Smooth muscle cell (in vitro differentiated cells): ENCODE results near the gene MAPK1. TPM values are rescaled to one million over a fixed set of nuclear protein-coding genes. Genes with fewer than 3 reads are reported as not detected.

Experiments
- DNase-seq: peaks from one replicate; lab custom pipeline; 2025; ENCODE audit not compliant: unreplicated experiment; lab: John Stamatoyannopoulos, UW
- H2AFZ ChIP-seq: fragments of 200-600 bp; sonication (generic); 2 replicates; pipeline ENCODE4 v1.6.0; 2016; ENCODE audit warnings: antibody characterized with exemption, low read depth, mild to moderate bottlenecking
- H3F3A ChIP-seq: fragments of 200-600 bp; sonication (generic); 2 replicates; pipeline ENCODE4 v1.6.0; 2017; ENCODE audit warnings: antibody characterized with exemption, low read depth
- H3K27ac ChIP-seq: fragments of 200-600 bp; sonication (generic); 2 replicates; pipeline ENCODE4 v1.5.1; 2016; ENCODE audit warnings: low read depth, mild to moderate bottlenecking
- H3K27me3 ChIP-seq: fragments of 200-600 bp; sonication (generic); 2 replicates; pipeline ENCODE4 v1.6.1; 2016; ENCODE audit warnings: low read depth, mild to moderate bottlenecking
- H3K36me3 ChIP-seq: fragments of 200-600 bp; sonication (generic); 2 replicates; pipeline ENCODE4 v1.5.1; 2016; ENCODE audit warnings: low read depth
- H3K4me1 ChIP-seq: fragments of 200-600 bp; sonication (generic); 2 replicates; pipeline ENCODE4 v1.5.1; 2016; ENCODE audit warnings: low read depth
- H3K4me2 ChIP-seq: fragments of 200-600 bp; sonication (generic); 2 replicates; pipeline ENCODE4 v1.6.0; 2016; ENCODE audit warnings: mild to moderate bottlenecking
- H3K4me3 ChIP-seq: fragments of 200-600 bp; sonication (generic); 2 replicates; pipeline ENCODE4 v1.5.1; 2016; ENCODE audit warnings: mild to moderate bottlenecking
- H3K79me2 ChIP-seq: fragments of 200-600 bp; sonication (generic); 2 replicates; pipeline ENCODE4 v1.6.0; 2016; ENCODE audit warnings: low read depth, mild to moderate bottlenecking
- H3K9ac ChIP-seq: fragments of 200-600 bp; sonication (generic); 2 replicates; pipeline ENCODE4 v1.6.0; 2016; ENCODE audit warnings: low read depth
- H3K9me3 ChIP-seq: fragments of 200-600 bp; sonication (generic); replicated peaks from 2 replicates; pipeline ENCODE4 v1.5.1; 2016; ENCODE audit warnings: low read depth
- H4K20me1 ChIP-seq: fragments of 200-600 bp; sonication (generic); 2 replicates; pipeline ENCODE4 v1.6.0; 2016; ENCODE audit warnings: low read depth
- WGBS: methylation state at CpG from one replicate; pipeline ENCODE4 v1.1.7; 2016; ENCODE audit warnings: low lambda C conversion rate; 5-methylcytosine and 5-hydroxymethylcytosine counted together
- polyA plus RNA-seq: library from polyadenylated mRNA; unstranded; fragments of >200 nt; fragmentation: Nextera tagmentation; extraction: Ambion mirVana; gene quantifications from 2 replicates; pipeline ENCODE4 v1.2.1, GENCODE V29; 2016
- total RNA-seq: library from RNA; depleted of rRNA; stranded (reverse); fragments of >200 nt; gene quantifications from 2 replicates; pipeline ENCODE4 v1.2.3, GENCODE V29; 2014
- TF ChIP-seq, protein P1 (sequence below): fragments of 200-600 bp; sonication (generic); IDR thresholded peaks from 2 replicates; pipeline ENCODE4 v1.5.1; 2017; ENCODE audit warnings: borderline replicate concordance, mild to moderate bottlenecking, antibody characterized with exemption; ENCODE audit not compliant: insufficient read depth, poor library complexity, severe bottlenecking

Gene MAPK1
- total and polyA plus RNA-seq, 2 experiments from 2014 or later: 57.1 to 62.3 TPM

DNA sequence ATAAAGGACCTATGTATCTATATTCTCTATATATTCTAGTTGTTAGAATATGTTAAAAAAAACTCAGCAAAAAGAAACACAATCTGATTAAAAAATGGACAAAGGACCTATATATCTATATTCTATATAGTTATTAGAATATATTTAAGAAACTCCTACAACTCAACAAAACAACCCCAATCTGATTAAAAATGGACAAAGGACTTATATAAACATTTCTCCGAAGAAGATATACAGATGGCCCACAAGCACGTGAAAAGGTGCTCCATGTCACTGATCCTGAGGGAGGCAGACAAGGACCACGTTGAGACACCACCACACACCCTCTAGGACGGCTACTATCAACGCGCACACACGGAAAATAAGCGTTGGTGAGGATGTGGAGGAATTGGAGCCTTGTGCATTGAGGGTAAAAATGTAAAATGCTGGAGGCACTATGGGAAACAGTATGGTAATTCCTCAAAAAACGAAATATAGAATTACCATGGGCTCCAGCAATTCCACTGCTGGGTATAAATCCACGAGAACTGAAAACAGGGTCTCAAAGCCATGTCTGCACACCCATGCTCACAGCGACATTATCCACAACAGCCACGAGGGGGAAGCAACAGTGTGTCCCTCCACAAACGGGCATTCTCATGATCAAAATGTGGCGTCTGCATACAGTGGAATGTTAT, 154.6 kb downstream of the MAPK1 start:
- no peak overlapping the region for H3K4me3 ChIP-seq
- H3K27me3 ChIP-seq: no peaks in the 10 kb centered on the region
- H3K9me3 ChIP-seq: no peaks in the 10 kb centered on the region
- no peaks in the 10 kb centered on the region for H3K36me3 ChIP-seq
- H2AFZ ChIP-seq: no peak overlapping the region
- no peaks in the 10 kb centered on the region for H4K20me1 ChIP-seq
- H3F3A ChIP-seq: no peaks in the 10 kb centered on the region
- DNase-seq: peak; percentile 6
- TF ChIP-seq, protein P1, sequence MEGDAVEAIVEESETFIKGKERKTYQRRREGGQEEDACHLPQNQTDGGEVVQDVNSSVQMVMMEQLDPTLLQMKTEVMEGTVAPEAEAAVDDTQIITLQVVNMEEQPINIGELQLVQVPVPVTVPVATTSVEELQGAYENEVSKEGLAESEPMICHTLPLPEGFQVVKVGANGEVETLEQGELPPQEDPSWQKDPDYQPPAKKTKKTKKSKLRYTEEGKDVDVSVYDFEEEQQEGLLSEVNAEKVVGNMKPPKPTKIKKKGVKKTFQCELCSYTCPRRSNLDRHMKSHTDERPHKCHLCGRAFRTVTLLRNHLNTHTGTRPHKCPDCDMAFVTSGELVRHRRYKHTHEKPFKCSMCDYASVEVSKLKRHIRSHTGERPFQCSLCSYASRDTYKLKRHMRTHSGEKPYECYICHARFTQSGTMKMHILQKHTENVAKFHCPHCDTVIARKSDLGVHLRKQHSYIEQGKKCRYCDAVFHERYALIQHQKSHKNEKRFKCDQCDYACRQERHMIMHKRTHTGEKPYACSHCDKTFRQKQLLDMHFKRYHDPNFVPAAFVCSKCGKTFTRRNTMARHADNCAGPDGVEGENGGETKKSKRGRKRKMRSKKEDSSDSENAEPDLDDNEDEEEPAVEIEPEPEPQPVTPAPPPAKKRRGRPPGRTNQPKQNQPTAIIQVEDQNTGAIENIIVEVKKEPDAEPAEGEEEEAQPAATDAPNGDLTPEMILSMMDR: peak; percentile 56
- H3K4me1 ChIP-seq: no peaks in the 10 kb centered on the region
- H3K4me2 ChIP-seq: no peak overlapping the region
- H3K9ac ChIP-seq: no peak overlapping the region
- H3K27ac ChIP-seq: no peak overlapping the region
- WGBS: 40% methylated on average over 14 of the region's 14 CpGs
- H3K79me2 ChIP-seq: no peaks in the 10 kb centered on the region

DNA sequence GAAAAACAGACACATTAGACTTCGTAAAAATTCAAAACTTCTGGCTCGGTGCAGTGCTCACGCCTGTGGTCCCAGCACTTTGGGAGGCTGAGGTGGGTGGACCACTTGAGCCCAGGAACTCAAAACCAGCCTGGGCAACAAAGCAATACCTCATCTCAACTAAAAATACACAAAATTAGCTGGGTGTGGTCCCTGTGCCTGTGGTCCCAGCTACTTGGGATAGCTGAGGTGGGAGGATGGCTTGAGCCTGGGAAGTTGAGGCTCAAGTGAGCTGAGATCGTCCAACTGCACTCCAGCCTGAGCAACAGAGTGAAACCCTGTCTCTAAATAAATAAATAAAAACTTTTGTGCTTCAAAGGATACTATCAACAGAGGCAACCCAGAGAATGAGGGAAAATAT, 155.6 kb downstream of the MAPK1 start:
- no peak overlapping the region for H3K4me2 ChIP-seq
- no peak overlapping the region for H2AFZ ChIP-seq
- H3K36me3 ChIP-seq: no peaks in the 10 kb centered on the region
- H3K4me1 ChIP-seq: no peaks in the 10 kb centered on the region
- WGBS: 89% methylated on average over 4 of the region's 4 CpGs
- H3F3A ChIP-seq: no peaks in the 10 kb centered on the region
- no peaks in the 10 kb centered on the region for H3K9me3 ChIP-seq
- H3K27me3 ChIP-seq: no peaks in the 10 kb centered on the region
- H3K27ac ChIP-seq: no peak overlapping the region
- H3K9ac ChIP-seq: no peak overlapping the region
- DNase-seq: no peak
- H3K79me2 ChIP-seq: no peaks in the 10 kb centered on the region
- no peak overlapping the region for H3K4me3 ChIP-seq
- no peaks in the 10 kb centered on the region for H4K20me1 ChIP-seq
- TF ChIP-seq, protein P1: no peak

DNA sequence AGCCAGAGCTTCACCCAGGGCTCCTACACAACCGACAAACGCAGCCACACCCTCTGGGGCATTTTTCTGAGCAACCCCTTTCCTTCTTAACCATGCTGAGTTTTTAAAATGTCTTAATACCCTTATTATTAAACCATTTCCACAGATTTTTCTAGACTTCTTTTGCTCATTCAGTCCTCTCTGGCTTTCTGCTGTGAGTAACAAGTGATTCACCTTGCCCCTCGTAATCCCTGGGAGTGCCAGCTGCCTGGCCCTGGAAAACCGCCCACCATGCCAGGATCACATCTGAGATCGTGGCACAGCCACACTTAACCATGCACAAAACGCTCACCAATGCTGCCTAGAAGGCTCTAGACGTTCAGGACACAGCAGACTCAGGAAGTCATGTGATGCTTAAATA, 157.3 kb downstream of the MAPK1 start:
- H3K9ac ChIP-seq: no peak overlapping the region
- TF ChIP-seq, protein P1: no peak
- H4K20me1 ChIP-seq: no peaks in the 10 kb centered on the region
- H3K4me3 ChIP-seq: no peak overlapping the region
- H3K27ac ChIP-seq: no peak overlapping the region
- no peaks in the 10 kb centered on the region for H3K4me1 ChIP-seq
- no peaks in the 10 kb centered on the region for H3F3A ChIP-seq
- H3K27me3 ChIP-seq: no peaks in the 10 kb centered on the region
- no peaks in the 10 kb centered on the region for H3K9me3 ChIP-seq
- no peaks in the 10 kb centered on the region for H3K36me3 ChIP-seq
- no peak overlapping the region for H2AFZ ChIP-seq
- no peak overlapping the region for H3K4me2 ChIP-seq
- 84% methylated on average over 7 of the region's 7 CpGs for WGBS
- H3K79me2 ChIP-seq: no peaks in the 10 kb centered on the region
- DNase-seq: no peak

DNA sequence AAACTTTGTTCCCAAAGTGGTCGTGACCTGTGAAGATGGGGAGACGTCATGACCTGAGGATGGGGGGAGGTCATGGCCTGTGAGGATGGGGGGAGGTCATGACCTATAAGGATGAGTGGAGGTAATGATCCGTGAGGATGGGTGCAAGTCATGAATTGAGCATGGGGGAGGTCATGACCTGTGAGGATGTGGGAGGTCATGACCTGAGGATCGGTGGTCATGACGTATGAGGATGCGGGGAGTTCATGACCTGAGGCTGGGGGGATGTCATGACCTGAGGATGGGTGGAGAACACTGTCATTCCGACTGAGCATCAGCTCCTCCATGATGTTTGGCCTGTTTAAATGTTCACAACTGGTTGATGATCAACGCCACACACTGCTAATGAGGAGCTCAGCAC, 157.8 kb downstream of the MAPK1 start:
- Histone ChIP-seq H3K79me2 (no peaks in the 10 kb centered on the region), H3K9ac (no peak overlapping the region), H3K4me1 (no peaks in the 10 kb centered on the region), H3K27ac (no peak overlapping the region), H3K36me3 (no peaks in the 10 kb centered on the region), H3K27me3 (no peaks in the 10 kb centered on the region), H3K4me3 (no peak overlapping the region), H4K20me1 (no peaks in the 10 kb centered on the region), H3K4me2 (no peak overlapping the region), H2AFZ (no peak overlapping the region), H3F3A (no peaks in the 10 kb centered on the region), H3K9me3 (no peaks in the 10 kb centered on the region)
- no peak for DNase-seq
- TF ChIP-seq, protein P1: no peak
- WGBS: 91% methylated on average over 8 of the region's 8 CpGs
